Stimulated activated CD8-positive, alpha-beta memory T cell treated with anti-CD3 and anti-CD28 coated beads, Interleukin-12 subunit alpha, Interleukin-12 subunit beta, amount 100 ng/mL, for 1 hour (primary cell): ENCODE results near the gene POP7.
"Not testable (repeated sequence)": the region's sequence is repeated elsewhere in the genome, so short reads cannot be mapped to it uniquely, and the experiment has no call there.

ENCODE experiments used
- DNase-seq: peaks from one replicate; pipeline ENCODE4 v3.0.0-alpha.2; 2020; ENCODE audit warnings: low read depth

Gene POP7

DNA sequence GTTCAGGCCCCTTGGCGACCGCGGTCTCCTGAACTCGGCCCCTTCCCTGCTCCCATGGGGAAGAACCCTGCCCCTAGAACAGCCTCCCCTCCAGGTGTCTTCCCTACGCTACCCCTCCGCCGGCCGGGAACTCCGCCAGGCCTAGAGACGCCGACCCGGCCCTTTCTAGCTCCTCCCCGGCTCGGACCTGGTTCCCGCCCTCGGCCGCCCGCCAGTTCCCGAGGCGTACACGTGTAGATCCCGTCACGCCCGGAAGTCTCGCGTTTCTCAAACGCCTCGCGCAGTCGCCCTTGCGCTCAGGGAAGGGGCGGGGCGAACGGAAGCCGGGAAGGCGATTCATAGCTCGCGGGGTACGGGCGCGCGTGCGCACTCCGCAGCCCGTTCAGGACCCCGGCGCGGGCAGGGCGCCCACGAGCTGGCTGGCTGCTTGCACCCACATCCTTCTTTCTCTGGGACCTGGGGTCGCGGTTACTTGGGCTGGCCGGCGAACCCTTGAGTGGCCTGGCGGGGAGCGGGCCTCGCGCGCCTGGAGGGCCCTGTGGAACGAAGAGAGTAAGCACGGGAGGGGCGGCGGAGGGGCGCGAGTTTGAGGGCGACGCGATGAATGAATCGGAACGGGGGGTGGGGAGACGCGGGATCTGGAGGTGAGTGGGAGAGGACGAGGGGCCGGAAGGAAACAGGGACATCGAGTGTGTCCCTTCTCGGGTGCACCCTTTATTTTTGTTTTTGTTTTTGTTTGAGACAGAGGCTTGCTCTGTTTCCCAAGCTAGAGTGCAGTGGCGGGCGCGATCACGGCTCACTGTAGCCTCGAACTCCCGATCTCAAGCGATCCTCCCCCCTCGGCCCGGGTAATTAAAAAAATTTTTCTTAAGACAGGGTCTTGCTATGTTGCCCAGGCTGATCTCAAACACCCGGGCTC is at the start of gene POP7:
Gene POP7, plus strand, starts transcription at position 369 of the 919 bp plus-strand sequence. CDS start 710 bp downstream, outside the sequence.
- peak; percentile 97 for DNase-seq

DNA sequence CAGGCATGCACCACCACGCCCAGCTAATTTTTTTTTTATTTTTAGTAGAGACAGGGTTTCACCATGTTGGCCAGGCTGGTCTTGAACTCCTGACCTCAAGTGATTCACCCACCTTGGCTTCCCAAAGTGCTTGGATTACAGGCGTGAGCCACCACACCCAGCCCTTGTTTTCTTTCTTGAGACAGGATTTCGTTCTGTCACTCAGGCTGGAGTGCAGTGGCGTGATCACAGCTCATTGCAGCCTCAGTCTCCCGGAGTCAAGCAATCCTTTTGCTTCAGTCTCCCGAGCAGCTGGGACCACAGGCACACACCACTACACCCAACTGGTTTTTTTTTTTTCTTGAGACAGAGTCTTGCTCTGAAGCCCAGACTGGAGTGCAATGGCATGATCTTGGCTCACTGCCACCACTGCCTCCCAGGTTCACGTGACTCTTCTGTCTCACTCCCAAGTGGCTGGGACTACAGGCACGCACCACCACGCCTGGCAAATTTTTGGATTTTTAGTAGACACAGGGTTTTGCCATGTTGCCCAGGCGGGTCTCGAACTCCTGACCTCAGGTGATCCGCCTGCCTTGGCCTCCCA is 43.6 kb upstream of the POP7 start:
- DNase-seq: not testable (repeated sequence)

DNA sequence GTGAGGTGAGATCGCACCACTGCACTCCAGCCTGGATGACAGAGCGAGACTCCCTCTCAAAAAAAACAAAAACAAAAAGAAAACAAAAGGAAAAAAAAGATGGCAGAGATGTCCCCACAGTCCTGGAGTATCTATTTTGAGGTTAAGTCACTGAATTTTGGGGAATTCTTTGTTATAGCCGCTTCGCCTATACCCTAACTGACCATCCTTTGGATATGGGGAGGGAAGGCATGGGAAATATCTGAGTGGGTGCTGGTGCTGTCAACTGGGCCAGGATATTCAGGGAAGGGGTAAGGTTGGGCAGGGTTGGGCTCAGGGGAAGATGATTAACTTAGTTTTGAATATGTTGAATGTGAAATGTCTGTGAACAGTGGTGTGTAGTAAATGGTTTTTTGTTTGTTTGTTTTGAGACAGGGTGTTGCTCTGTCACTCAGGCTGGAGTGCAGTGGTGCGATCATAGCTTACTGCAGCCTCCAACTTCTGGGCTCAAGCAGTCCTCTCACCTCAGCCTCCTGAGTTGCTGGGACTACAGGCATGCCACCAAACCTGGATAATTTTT is 40.7 kb upstream of the POP7 start:
- DNase-seq: no peak

DNA sequence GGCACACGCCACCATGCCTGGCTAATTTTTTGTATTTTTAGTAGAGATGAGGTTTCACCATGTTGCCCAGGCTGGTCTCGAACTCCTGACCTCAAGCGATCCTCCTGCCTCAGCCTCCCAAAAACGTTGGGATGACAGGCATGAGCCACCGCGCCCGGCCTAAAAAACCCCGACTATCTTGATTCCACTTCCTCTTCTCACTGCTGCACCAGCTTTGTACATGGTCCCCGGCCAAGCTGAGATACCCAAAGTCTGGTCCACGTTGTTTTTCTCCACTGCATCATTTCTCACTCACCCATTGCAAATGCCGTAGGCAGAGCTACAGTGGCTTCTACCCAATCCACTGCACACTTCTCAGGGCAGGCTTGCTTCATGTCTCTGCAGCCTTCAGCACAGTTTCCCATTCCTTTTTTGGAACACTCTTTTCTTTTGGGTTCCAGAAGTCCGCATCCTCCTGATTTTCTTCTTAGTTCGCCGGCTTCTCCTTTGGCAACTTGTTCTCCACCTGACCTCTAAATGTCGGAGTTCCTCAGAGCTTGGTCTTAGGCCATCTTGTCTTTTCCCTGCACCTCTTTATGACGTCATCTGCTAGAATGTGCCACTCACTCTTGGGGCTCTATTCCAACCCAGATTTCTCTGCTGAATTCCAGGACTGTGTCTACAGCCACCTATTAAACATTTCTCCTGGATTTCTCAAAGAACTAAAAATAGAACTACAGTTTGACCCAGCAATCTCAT is 38.4 kb upstream of the POP7 start:
- DNase-seq: no peak

DNA sequence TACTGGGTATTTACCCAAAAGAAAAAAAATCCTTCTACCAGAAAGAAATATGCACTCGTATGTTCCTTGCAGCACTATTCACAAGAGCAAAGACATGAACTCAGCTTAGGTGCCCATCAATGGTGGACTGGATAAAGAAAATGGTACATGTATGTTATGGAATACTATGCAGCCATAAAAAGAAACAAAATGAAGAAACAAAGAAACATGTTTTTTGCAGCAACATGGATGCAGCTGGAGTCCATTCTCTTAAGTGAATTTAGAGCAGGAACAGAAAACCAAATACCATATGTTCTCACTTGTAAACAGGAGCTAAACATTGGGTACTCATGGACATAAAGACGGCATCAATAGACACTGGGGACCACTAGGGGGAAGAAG is 37.9 kb upstream of the POP7 start:
- DNase-seq: no peak

DNA sequence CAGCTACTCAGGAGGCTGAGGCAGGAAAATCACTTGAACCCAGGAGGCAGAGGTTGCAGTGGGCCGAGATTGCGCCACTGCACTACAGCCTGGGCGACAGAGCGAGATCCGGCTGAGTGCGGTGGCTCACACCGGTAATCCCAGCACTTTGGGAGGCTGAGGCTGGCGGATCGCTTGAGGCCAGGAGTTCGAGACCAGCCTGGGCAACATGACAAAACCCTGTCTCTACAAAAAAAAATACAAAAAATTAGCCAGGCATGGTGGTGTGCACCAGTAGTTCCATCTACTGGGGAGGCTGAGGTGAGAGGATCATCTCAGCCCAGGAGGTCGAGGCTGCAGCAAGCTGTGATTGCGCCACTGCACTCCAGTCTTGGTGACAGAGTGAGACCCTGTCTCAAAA is 36.8 kb upstream of the POP7 start:
- not testable (repeated sequence) for DNase-seq

GRCh38 chr7:100670074-100670473 is 35.8 kb upstream of the POP7 start:
- DNase-seq: no peak

- DNase-seq: no peak
Measured at GRCh38 chr7:100671353-100672327, 34.3 kb upstream of the POP7 start.

- peak; percentile 96 for DNase-seq
Measured at GRCh38 chr7:100673302-100673941, 32.5 kb upstream of the POP7 start, which contains the start of gene GNB2. TSS of gene GNB2 (plus strand) at chr7:100673740. CDS start at chr7:100676266, 2,526 bp downstream.

- DNase-seq: no peak
Measured at GRCh38 chr7:100673942-100674410, 31.9 kb upstream of the POP7 start.

GRCh38 chr7:100674411-100675104 is 31.4 kb upstream of the POP7 start:
- no peak for DNase-seq

DNA sequence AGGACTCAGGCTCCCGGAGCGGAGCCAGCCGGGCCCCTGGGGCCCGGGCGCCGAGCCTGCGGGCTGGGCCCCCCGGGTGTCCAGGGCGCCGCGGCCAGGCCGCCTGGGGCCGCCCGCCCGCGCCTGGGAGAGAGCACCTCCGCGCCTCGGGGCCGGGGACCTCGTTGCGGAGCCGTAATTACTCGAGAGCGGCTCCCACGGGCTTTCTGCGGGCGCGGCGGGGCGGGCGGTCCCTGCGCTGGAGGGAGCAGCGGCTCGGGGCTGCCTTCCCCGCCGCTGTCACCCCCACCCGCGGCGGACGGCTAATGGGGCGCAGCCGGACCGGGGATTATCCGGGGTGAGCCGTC is 30.8 kb upstream of the POP7 start:
- no peak for DNase-seq

DNA sequence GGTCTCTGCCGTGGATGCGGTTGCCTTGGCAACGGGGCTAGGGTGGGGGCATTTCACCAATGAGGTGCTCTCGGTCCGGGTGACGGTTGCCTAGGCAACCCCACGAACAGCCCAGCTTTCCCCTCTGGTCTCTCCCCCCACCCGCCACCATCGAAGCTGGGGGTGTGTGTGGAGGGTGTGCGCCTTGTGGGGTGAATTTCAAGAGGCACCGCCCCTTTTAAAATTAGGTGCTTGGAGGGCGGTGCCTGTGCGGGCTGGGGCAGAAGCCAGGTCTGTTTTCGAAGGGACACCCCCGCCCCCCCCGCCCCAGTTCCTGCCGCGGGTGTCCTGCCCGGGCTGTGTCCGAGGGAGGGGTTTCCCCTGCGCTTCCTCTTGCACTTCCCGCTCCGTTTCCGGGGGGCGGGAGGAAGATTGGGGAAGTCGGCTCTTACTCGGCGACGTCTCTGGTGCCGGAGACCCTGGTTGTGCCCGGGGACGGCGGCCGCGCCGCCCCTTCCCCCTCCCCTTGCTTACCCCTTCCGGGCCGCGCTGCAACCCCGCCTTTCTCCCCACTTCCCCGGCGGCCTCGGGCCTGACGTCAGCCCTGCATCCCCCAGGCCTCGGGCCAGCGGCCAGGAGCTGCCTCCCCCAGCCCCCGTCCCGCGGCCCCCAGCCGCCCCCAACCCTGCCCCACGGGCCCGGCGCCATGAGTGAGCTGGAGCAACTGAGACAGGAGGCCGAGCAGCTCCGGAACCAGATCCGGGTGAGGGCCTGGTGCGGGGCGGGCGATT is 30.2 kb upstream of the POP7 start:
- peak; percentile 73 for DNase-seq

DNA sequence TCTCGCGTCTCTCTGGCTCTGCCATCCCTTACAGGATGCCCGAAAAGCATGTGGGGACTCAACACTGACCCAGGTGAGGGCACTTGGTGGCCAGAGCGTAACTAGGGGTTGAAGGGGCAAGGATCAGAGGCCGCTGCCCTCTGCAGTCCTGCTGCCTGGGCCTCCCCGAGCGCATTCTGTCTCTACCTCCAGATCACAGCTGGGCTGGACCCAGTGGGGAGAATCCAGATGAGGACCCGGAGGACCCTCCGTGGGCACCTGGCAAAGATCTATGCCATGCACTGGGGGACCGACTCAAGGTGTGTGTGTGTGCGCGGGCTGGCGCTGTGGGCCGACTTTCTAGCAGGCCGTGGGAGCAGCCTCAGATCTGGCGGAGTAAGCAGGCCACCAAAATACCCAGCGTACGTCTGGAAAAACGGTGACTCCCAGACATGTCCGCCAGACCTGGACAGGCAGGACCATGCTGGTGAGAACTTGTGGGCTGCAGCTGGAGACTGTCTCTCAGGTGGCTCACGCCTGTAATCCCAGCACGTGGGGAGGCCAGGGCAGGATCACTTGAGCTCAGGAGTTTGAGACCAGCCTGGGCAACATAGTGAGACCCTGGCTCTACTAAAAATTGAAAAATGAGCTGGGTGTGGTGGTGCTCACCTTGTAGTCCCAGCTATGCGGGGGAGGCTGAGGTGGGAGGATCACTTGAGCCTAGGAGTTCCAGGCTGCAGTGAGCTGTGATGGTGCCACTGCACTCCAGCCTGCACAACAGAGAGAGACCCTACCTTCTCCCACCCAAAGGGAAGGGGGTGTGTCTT is 29.2 kb upstream of the POP7 start:
- no peak for DNase-seq

DNA sequence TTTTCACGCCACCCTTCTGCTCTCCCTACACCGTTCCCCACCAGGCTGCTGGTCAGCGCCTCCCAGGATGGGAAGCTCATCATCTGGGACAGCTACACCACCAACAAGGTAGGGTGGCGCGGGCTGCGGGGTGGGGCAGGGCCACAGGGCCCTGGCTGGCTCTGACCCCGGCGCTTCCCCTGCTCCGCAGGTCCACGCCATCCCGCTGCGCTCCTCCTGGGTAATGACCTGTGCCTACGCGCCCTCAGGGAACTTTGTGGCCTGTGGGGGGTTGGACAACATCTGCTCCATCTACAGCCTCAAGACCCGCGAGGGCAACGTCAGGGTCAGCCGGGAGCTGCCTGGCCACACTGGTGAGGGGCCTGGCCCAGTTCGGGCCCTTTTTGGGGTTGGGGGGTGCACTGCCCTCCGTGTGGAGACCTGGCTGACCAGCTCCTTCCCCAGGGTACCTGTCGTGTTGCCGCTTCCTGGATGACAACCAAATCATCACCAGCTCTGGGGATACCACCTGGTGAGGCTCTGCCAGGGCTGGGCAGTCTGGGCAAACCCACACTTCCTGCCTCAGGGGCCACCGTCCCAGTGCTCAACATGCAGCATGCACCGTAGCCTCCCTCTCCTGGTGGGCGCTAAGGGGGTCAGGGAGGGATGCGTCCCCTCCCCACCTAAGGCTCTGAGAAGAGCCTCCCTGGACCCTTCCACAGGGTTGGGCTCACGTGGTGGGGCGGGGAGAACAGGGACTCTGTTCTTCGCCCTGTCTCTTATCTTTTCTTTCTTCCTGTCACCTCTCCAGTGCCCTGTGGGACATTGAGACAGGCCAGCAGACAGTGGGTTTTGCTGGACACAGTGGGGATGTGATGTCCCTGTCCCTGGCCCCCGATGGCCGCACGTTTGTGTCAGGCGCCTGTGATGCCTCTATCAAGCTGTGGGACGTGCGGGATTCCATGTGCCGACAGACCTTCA is 28.3 kb upstream of the POP7 start:
- DNase-seq: no peak

GRCh38 chr7:100678291-100678984 is 27.5 kb upstream of the POP7 start:
- no peak for DNase-seq
